Endodermal cell (in vitro differentiated cells): ENCODE results near the gene WFDC10A. TPM values are rescaled to one million over a fixed set of nuclear protein-coding genes. Genes with fewer than 3 reads are reported as not detected.
"Not testable (repeated sequence)": the region's sequence is repeated elsewhere in the genome, so short reads cannot be mapped to it uniquely, and the experiment has no call there.

Experiments
- DNase-seq: peaks from one replicate; pipeline ENCODE4 v3.0.0-alpha.2; 2017
- H3K27ac ChIP-seq: 2 replicates; pipeline ENCODE4 v1.5.1; 2013; ENCODE audit warnings: mild to moderate bottlenecking, low read depth, low read length, moderate library complexity
- H3K27me3 ChIP-seq: 2 replicates; pipeline ENCODE4 v1.6.1; 2013; ENCODE audit warnings: mild to moderate bottlenecking, low read length, moderate library complexity; ENCODE audit not compliant: insufficient read depth, control insufficient read depth, poor library complexity, severe bottlenecking
- H3K36me3 ChIP-seq: 2 replicates; pipeline ENCODE4 v1.7.0; 2013; ENCODE audit warnings: mild to moderate bottlenecking, low read length, moderate library complexity; ENCODE audit not compliant: control insufficient read depth, insufficient read depth
- H3K4me1 ChIP-seq: one replicate; pipeline ENCODE4 v1.7.0; 2013; ENCODE audit warnings: low read length; ENCODE audit not compliant: control insufficient read depth, insufficient read depth
- H3K4me3 ChIP-seq: 2 replicates; pipeline ENCODE4 v1.5.1; 2013; ENCODE audit warnings: mild to moderate bottlenecking, low read length, moderate library complexity
- H3K9ac ChIP-seq: 2 replicates; pipeline ENCODE4 v1.6.1; 2013; ENCODE audit warnings: mild to moderate bottlenecking, low read length, moderate library complexity; ENCODE audit not compliant: poor library complexity, severe bottlenecking; ENCODE audit errors: extremely low read depth
- H3K9me3 ChIP-seq: 2 replicates; pipeline ENCODE4 v1.6.1; 2013; ENCODE audit warnings: mild to moderate bottlenecking, low read length, moderate library complexity; ENCODE audit not compliant: control insufficient read depth
- H3K27ac Mint-ChIP-seq: 2 replicates; pipeline ENCODE4 v1.8.0; 2020; ENCODE audit warnings: mixed read lengths
- H3K27me3 Mint-ChIP-seq: 2 replicates; pipeline ENCODE4 v1.8.0; 2021; ENCODE audit warnings: mild to moderate bottlenecking, mixed read lengths; ENCODE audit not compliant: insufficient read depth
- H3K36me3 Mint-ChIP-seq: 2 replicates; pipeline ENCODE4 v1.8.0; 2020; ENCODE audit warnings: low read depth, mixed read lengths
- H3K4me1 Mint-ChIP-seq: 2 replicates; pipeline ENCODE4 v1.8.0; 2020; ENCODE audit warnings: mixed read lengths
- H3K4me3 Mint-ChIP-seq: 2 replicates; pipeline ENCODE4 v1.8.0; 2020; ENCODE audit warnings: mild to moderate bottlenecking, moderate library complexity, mixed read lengths
- H3K9me3 Mint-ChIP-seq: 2 replicates; pipeline ENCODE4 v1.8.0; 2020; ENCODE audit warnings: mild to moderate bottlenecking, mixed read lengths
- CTCF ChIP-seq: fragments of 200-600 bp; sonication (generic); conservative IDR thresholded peaks from 2 replicates; pipeline ENCODE4 v1.5.0; 2021; ENCODE audit warnings: antibody characterized with exemption, mild to moderate bottlenecking
- WGBS, 2 experiments: methylation state at CpG; one replicate each; pipeline versions ENCODE4 v1.1.5 to v1.1.7; 2013; ENCODE audit warnings: missing lambda C conversion rate in 2 of 2, mixed read lengths in 1 of 2; ENCODE audit not compliant: insufficient coverage in 1 of 2, insufficient read length in 1 of 2; 5-methylcytosine and 5-hydroxymethylcytosine counted together
- total RNA-seq, 2 donors: library from RNA; stranded (reverse); fragmentation: NEBNext Ultra II Directional in 1 of 2; extraction: Animal tissue kit (Norgen Biotek cat#: 25700) in 1 of 2; gene quantifications; 2 replicates in 1 of 2; 3 replicates in 1 of 2; pipeline ENCODE4 v1.2.1, GENCODE V29; 2021

WFDC10A gene
- total RNA-seq, 2 donors from 2014 or later: not detected

- Mint-ChIP-seq H3K4me1 (no peaks in the 10 kb centered on the region), H3K27ac (no peak overlapping the region)
Observed at GRCh38 chr20:45646875-45647274, 17.3 kb downstream of the WFDC10A start.

GRCh38 chr20:45647441-45648050 is 18.0 kb downstream of the WFDC10A start:
- no peak overlapping the region for H3K4me3 ChIP-seq
- H3K4me1 ChIP-seq: no peaks in the 10 kb centered on the region
- H3K36me3 ChIP-seq: no peaks in the 10 kb centered on the region
- Mint-ChIP-seq H3K36me3 (peaks cover 6% of the 10 kb centered on the region), H3K9me3 (peaks cover 43% of the 10 kb centered on the region), H3K27me3 (no peaks in the 10 kb centered on the region), H3K4me3 (no peak overlapping the region), H3K4me1 (no peaks in the 10 kb centered on the region), H3K27ac (no peak overlapping the region)
- peaks cover 21% of the 10 kb centered on the region for H3K9me3 ChIP-seq
- H3K27ac ChIP-seq: no peak overlapping the region
- 100% methylated on average over 1 of the region's 1 CpG; no CpG with 5 or more reads in 1 of the 2 experiments for WGBS, 2 experiments
- H3K9ac ChIP-seq: no peak overlapping the region
- TF ChIP-seq CTCF: no peak
- DNase-seq: no peak
- no peaks in the 10 kb centered on the region for H3K27me3 ChIP-seq

More at GRCh38 chr20:45646875-45647274, 17.3 kb downstream of the WFDC10A start:
- no peaks in the 10 kb centered on the region for H3K27me3 ChIP-seq
- no peak overlapping the region for H3K4me3 ChIP-seq
- TF ChIP-seq CTCF: no peak
- Mint-ChIP-seq H3K4me3 (no peak overlapping the region), H3K9me3 (peaks cover 36% of the 10 kb centered on the region), H3K36me3 (peaks cover 6% of the 10 kb centered on the region), H3K27me3 (no peaks in the 10 kb centered on the region)
- 71 to 98% methylated on average over 1 to 3 of the region's 3 CpGs for WGBS, 2 experiments
- H3K9ac ChIP-seq: no peak overlapping the region
- DNase-seq: no peak
- no peaks in the 10 kb centered on the region for H3K4me1 ChIP-seq
- H3K9me3 ChIP-seq: peaks cover 20% of the 10 kb centered on the region
- no peak overlapping the region for H3K27ac ChIP-seq
- H3K36me3 ChIP-seq: no peaks in the 10 kb centered on the region

GRCh38 chr20:45649312-45649863 is 19.8 kb downstream of the WFDC10A start:
- Mint-ChIP-seq H3K4me1 (no peaks in the 10 kb centered on the region), H3K36me3 (peaks cover 6% of the 10 kb centered on the region), H3K9me3 (peaks cover 47% of the 10 kb centered on the region), H3K4me3 (no peak overlapping the region), H3K27me3 (no peaks in the 10 kb centered on the region), H3K27ac (no peak overlapping the region)
- TF ChIP-seq CTCF: no peak
- H3K9ac ChIP-seq: no peak overlapping the region
- H3K27me3 ChIP-seq: no peaks in the 10 kb centered on the region
- H3K27ac ChIP-seq: no peak overlapping the region
- 88 to 90% methylated on average over 3 to 6 of the region's 6 CpGs for WGBS, 2 experiments
- no peak for DNase-seq
- peaks cover 21% of the 10 kb centered on the region for H3K9me3 ChIP-seq
- no peak overlapping the region for H3K4me3 ChIP-seq
- no peaks in the 10 kb centered on the region for H3K4me1 ChIP-seq
- no peaks in the 10 kb centered on the region for H3K36me3 ChIP-seq

- not testable (repeated sequence) for H3K27ac ChIP-seq, H3K27ac Mint-ChIP-seq, DNase-seq, H3K9ac ChIP-seq, H3K4me3 ChIP-seq, H3K4me1 ChIP-seq, H3K36me3 Mint-ChIP-seq, H3K27me3 Mint-ChIP-seq, H3K27me3 ChIP-seq, H3K4me1 Mint-ChIP-seq, H3K36me3 ChIP-seq, H3K4me3 Mint-ChIP-seq
- WGBS, 2 experiments: 95 to 96% methylated on average over 7 of the region's 7 CpGs
- H3K9me3 Mint-ChIP-seq: peaks cover 38% of the 10 kb centered on the region
- H3K9me3 ChIP-seq: peaks cover 20% of the 10 kb centered on the region
Observed at GRCh38 chr20:45651726-45652125, 22.2 kb downstream of the WFDC10A start.

GRCh38 chr20:45657038-45657437 is 27.5 kb downstream of the WFDC10A start:
- not testable (repeated sequence) for H3K9me3 ChIP-seq, H3K27ac ChIP-seq, H3K4me3 Mint-ChIP-seq, H3K4me1 Mint-ChIP-seq, H3K9ac ChIP-seq, H3K27me3 Mint-ChIP-seq, H3K27ac Mint-ChIP-seq, DNase-seq, H3K36me3 ChIP-seq, H3K27me3 ChIP-seq, H3K4me1 ChIP-seq, H3K36me3 Mint-ChIP-seq, H3K4me3 ChIP-seq
- WGBS, 2 experiments: 83 to 100% methylated on average over 1 to 2 of the region's 3 CpGs
- peaks cover 25% of the 10 kb centered on the region for H3K9me3 Mint-ChIP-seq
